Lung (tissue), 12 donors: ENCODE data around the gene USF2. TPM values are rescaled to one million over a fixed set of nuclear protein-coding genes. Genes with fewer than 3 reads are reported as not detected.

Experiments
- ATAC-seq: fragments of 200-7000 bp; cut with Tn5 transposase; one replicate; pipeline ENCODE4 v1.9.1; 2020; ENCODE audit warnings: moderate number of reproducible peaks; ENCODE audit not compliant: insufficient read depth, low FRiP score
- DNase-seq, 3 donors: peaks; one replicate each; pipeline ENCODE4 v3.0.0-alpha.2; 2013 to 2017
- H3K27ac ChIP-seq, 2 donors: one replicate each; pipeline ENCODE4 v1.5.1; 2013; ENCODE audit warnings: mild to moderate bottlenecking in 2 of 2, moderate library complexity in 2 of 2, control low read depth in 1 of 2, inconsistent platforms in 1 of 2, low read depth in 1 of 2, low read length in 1 of 2
- H3K27me3 ChIP-seq, 3 donors: one replicate each; pipeline ENCODE4 v1.5.1; 2013; ENCODE audit warnings: low read length in 2 of 3; ENCODE audit not compliant: control insufficient read depth in 3 of 3, insufficient read depth in 3 of 3
- H3K36me3 ChIP-seq, 4 donors: one replicate each; pipeline ENCODE4 v1.5.1; 2013; ENCODE audit warnings: low read length in 4 of 4, mild to moderate bottlenecking in 1 of 4, moderate library complexity in 1 of 4; ENCODE audit not compliant: control insufficient read depth in 4 of 4, insufficient read depth in 4 of 4
- H3K4me1 ChIP-seq, 5 donors: one replicate each; pipeline ENCODE4 v1.5.1; 2013; ENCODE audit warnings: low read length in 5 of 5, mild to moderate bottlenecking in 2 of 5, moderate library complexity in 1 of 5; ENCODE audit not compliant: control insufficient read depth in 5 of 5, insufficient read depth in 5 of 5
- H3K4me3 ChIP-seq: one replicate; pipeline ENCODE4 v1.5.1; 2013; ENCODE audit warnings: mild to moderate bottlenecking, control low read depth, moderate library complexity
- H3K9ac ChIP-seq, 2 donors: one replicate each; pipeline ENCODE4 v1.5.1; 2013; ENCODE audit warnings: low read length in 2 of 2, control low read depth in 1 of 2; ENCODE audit not compliant: insufficient read depth in 1 of 2
- H3K9me3 ChIP-seq, 4 donors: one replicate each; pipeline ENCODE4 v1.5.1; 2013; ENCODE audit warnings: low read length in 3 of 4, mild to moderate bottlenecking in 1 of 4, moderate library complexity in 1 of 4; ENCODE audit not compliant: control insufficient read depth in 4 of 4, insufficient read depth in 3 of 4
- CTCF ChIP-seq: IDR thresholded peaks from 2 replicates; pipeline ENCODE4 v1.5.1; 2012; ENCODE audit warnings: mild to moderate bottlenecking; ENCODE audit errors: control extremely low read depth, extremely low read depth
- WGBS, 2 donors: extraction: QIAGEN DNeasy Blood & Tissue Kit; methylation state at CpG; one replicate each; pipeline ENCODE4 v1.1.7; 2013; 5-methylcytosine and 5-hydroxymethylcytosine counted together
- polyA plus RNA-seq, 2 donors: library from polyadenylated mRNA; stranded (reverse); fragments of 200-250 nt; gene quantifications; one replicate each; pipeline ENCODE4 v1.2.1, GENCODE V29; 2013
- total RNA-seq, 2 donors: library from RNA; depleted of rRNA in 1 of 2; stranded (reverse); fragments of >200 nt in 1 of 2; gene quantifications; one replicate each; pipeline ENCODE4 v1.2.1, GENCODE V29; 2014 to 2021
- donor health status: control.
- donor health status: control.
- donor health status: Bipolar disorder and iron deficiency.
- donor health status: healthy.
- donor health status: DM: yes; HTN: yes; CAD: no.

USF2 gene
- total and polyA plus RNA-seq, 4 donors, result 74.9 to 163 (median 133) TPM

- Histone ChIP-seq H3K9ac (no peak overlapping the region), H3K9me3 (no peaks in the 10 kb centered on the region), H3K36me3 (peaks cover 0 to 8% (median 0%) of the 10 kb centered on the region in 4 donors), H3K4me3 (no peak overlapping the region), H3K4me1 (peaks cover 0 to 12% (median 6%) of the 10 kb centered on the region in 5 donors), H3K27ac (no peak overlapping the region), H3K27me3 (no peaks in the 10 kb centered on the region)
- ATAC-seq, result no peak
- DNase-seq, result no peak
- WGBS, 2 donors, result 78 to 89% methylated on average over 12 of the region's 12 CpGs
- no peak for TF ChIP-seq CTCF
These were observed 7.2 kb upstream of the USF2 start for GRCh38 chr19:35261356-35262100.

GRCh38 chr19:35262101-35262761 lies 6.5 kb upstream of the USF2 start:
- no peak overlapping the region for H3K9ac ChIP-seq
- H3K27me3 ChIP-seq, result no peaks in the 10 kb centered on the region
- ATAC-seq (no peak), DNase-seq (no peak)
- H3K4me1 ChIP-seq, result peaks cover 0 to 13% (median 8%) of the 10 kb centered on the region in 5 donors
- no peak overlapping the region for H3K4me3 ChIP-seq
- 69 to 71% methylated on average over 17 of the region's 17 CpGs for WGBS, 2 donors
- no peak for TF ChIP-seq CTCF
- no peak overlapping the region for H3K27ac ChIP-seq
- H3K36me3 ChIP-seq, result peaks cover 0 to 8% (median 0%) of the 10 kb centered on the region in 4 donors
- H3K9me3 ChIP-seq, result no peaks in the 10 kb centered on the region

- no peak overlapping the region for H3K4me3 ChIP-seq
- no peak overlapping the region for H3K27ac ChIP-seq
- no peak overlapping the region for H3K9ac ChIP-seq
- TF ChIP-seq CTCF, result no peak
- H3K36me3 ChIP-seq, result peaks cover 0 to 8% (median 0%) of the 10 kb centered on the region in 4 donors
- 69 to 74% methylated on average over 7 of the region's 7 CpGs for WGBS, 2 donors
- no peaks in the 10 kb centered on the region for H3K9me3 ChIP-seq
- peaks cover 0 to 14% (median 8%) of the 10 kb centered on the region in 5 donors for H3K4me1 ChIP-seq
- no peaks in the 10 kb centered on the region for H3K27me3 ChIP-seq
- ATAC-seq (no peak), DNase-seq (no peak)
These were observed 4.3 kb upstream of the USF2 start for GRCh38 chr19:35264268-35265125.
